ENCODE data around the gene SNAPC2. TPM values are rescaled to one million over a fixed set of nuclear protein-coding genes. Genes with fewer than 3 reads are reported as not detected.

Gene SNAPC2
- total and polyA plus RNA-seq, 2 donors from 2014 or later = 18.4 to 24.3 TPM

- H3K27ac ChIP-seq (ENCODE audit: low read depth in 2 of 2, low read length in 2 of 2) = no peak overlapping the region
- no peak for DNase-seq
- no peaks in the 10 kb centered on the region for H3K9me3 ChIP-seq (ENCODE audit: control insufficient read depth in 2 of 3, insufficient read depth in 1 of 3, low read length in 3 of 3)
- no peak for FAIRE-seq
- no peaks in the 10 kb centered on the region for H3K27me3 ChIP-seq (ENCODE audit: control insufficient read depth, insufficient read depth, low read length)
- H3K4me1 ChIP-seq (ENCODE audit: control insufficient read depth in 2 of 3, insufficient read depth in 2 of 3, low read depth in 1 of 3, low read length in 3 of 3) = peaks cover 0 to 35% (median 11%) of the 10 kb centered on the region in 3 donors
- H3K4me3 ChIP-seq (ENCODE audit: low read length in 3 of 3) = no peak overlapping the region
- H3K36me3 ChIP-seq (ENCODE audit: control insufficient read depth in 2 of 3, insufficient read depth in 3 of 3, low read length in 3 of 3) = peaks cover 0 to 11% (median 0%) of the 10 kb centered on the region in 3 donors
- no peak for TF ChIP-seq CTCF (IDR thresholded peaks at IDR 0.05; ENCODE audit: borderline replicate concordance, extremely low read depth, insufficient read depth)
- intact Hi-C loops (cut with DNase I) = no loop called here
- H3K9ac ChIP-seq (ENCODE audit: low read length in 3 of 3) = no peak overlapping the region
Observed at GRCh38 chr19:7924241-7924640, 4.1 kb downstream of the SNAPC2 start.

- H3K9ac ChIP-seq (ENCODE audit: low read length in 3 of 3) = no peak overlapping the region
- H3K9me3 ChIP-seq (ENCODE audit: control insufficient read depth in 2 of 3, insufficient read depth in 1 of 3, low read length in 3 of 3) = no peaks in the 10 kb centered on the region
- FAIRE-seq (no peak), DNase-seq (peak in 1 of 5 donors; percentile 81)
- no peaks in the 10 kb centered on the region for H3K27me3 ChIP-seq (ENCODE audit: control insufficient read depth, insufficient read depth, low read length)
- intact Hi-C loops (cut with DNase I) = no loop called here
- H3K27ac ChIP-seq (ENCODE audit: low read depth in 2 of 2, low read length in 2 of 2) = no peak overlapping the region
- H3K4me3 ChIP-seq (ENCODE audit: low read length in 3 of 3) = no peak overlapping the region
- no peak for TF ChIP-seq CTCF (IDR thresholded peaks at IDR 0.05; ENCODE audit: borderline replicate concordance, extremely low read depth, insufficient read depth)
- H3K36me3 ChIP-seq (ENCODE audit: control insufficient read depth in 2 of 3, insufficient read depth in 3 of 3, low read length in 3 of 3) = peaks cover 0 to 11% (median 0%) of the 10 kb centered on the region in 3 donors
- peaks cover 0 to 33% (median 11%) of the 10 kb centered on the region in 3 donors for H3K4me1 ChIP-seq (ENCODE audit: control insufficient read depth in 2 of 3, insufficient read depth in 2 of 3, low read depth in 1 of 3, low read length in 3 of 3)
Observed at GRCh38 chr19:7924651-7925170, 4.6 kb downstream of the SNAPC2 start.

- Histone ChIP-seq H3K27me3 (ENCODE audit: control insufficient read depth, insufficient read depth, low read length) (no peaks in the 10 kb centered on the region), H3K9me3 (ENCODE audit: control insufficient read depth in 2 of 3, insufficient read depth in 1 of 3, low read length in 3 of 3) (no peaks in the 10 kb centered on the region), H3K36me3 (ENCODE audit: control insufficient read depth in 2 of 3, insufficient read depth in 3 of 3, low read length in 3 of 3) (peaks cover 0 to 11% (median 0%) of the 10 kb centered on the region in 3 donors), H3K9ac (ENCODE audit: low read length in 3 of 3) (no peak overlapping the region), H3K4me1 (ENCODE audit: control insufficient read depth in 2 of 3, insufficient read depth in 2 of 3, low read depth in 1 of 3, low read length in 3 of 3) (peaks cover 0 to 30% (median 11%) of the 10 kb centered on the region in 3 donors), H3K4me3 (ENCODE audit: low read length in 3 of 3) (peak overlapping the region in 1 of 3 donors; percentile 16), H3K27ac (ENCODE audit: low read depth in 2 of 2, low read length in 2 of 2) (no peak overlapping the region)
- FAIRE-seq (no peak), DNase-seq (peak; percentile 90 to 95 (median 92))
- intact Hi-C loops (cut with DNase I) = no loop called here
- peak; percentile 65 for TF ChIP-seq CTCF (IDR thresholded peaks at IDR 0.05; ENCODE audit: borderline replicate concordance, extremely low read depth, insufficient read depth)
Observed at GRCh38 chr19:7925171-7925851, 5.2 kb downstream of the SNAPC2 start.

Data from kidney (tissue), 14 donors.